Measurements from ENCODE around the gene CSAG1.
"Not testable (repeated sequence)": the region's sequence is repeated elsewhere in the genome, so short reads cannot be mapped to it uniquely, and the experiment has no call there.

Gene CSAG1, protein sequence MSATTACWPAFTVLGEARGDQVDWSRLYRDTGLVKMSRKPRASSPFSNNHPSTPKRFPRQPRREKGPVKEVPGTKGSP

GRCh38 chrX:152733261-152733975, at the start of gene CSAG1, which contains the start of gene MAGEA12:
CSAG1 (minus strand) TSS chrX:152733721; CDS start chrX:152732460, 1,261 bp downstream.
MAGEA12 (plus strand) TSS chrX:152733757; CDS start chrX:152736162, 2,405 bp downstream.
- H3K4me1 Mint-ChIP-seq (ENCODE audit: low read depth): no peaks in the 10 kb centered on the region
- no peak within 1 kb of the TSS for H3K27ac Mint-ChIP-seq
- no peaks in the 10 kb centered on the region for H3K9me3 Mint-ChIP-seq
- H3K4me3 Mint-ChIP-seq: no peak within 1 kb of the TSS
- no peaks in the 10 kb centered on the region for H3K36me3 Mint-ChIP-seq (ENCODE audit: low read depth)
- DNase-seq (ENCODE audit: low spot score): no peak
- H3K27me3 Mint-ChIP-seq (ENCODE audit: low read depth): no peaks in the 10 kb centered on the region

DNA sequence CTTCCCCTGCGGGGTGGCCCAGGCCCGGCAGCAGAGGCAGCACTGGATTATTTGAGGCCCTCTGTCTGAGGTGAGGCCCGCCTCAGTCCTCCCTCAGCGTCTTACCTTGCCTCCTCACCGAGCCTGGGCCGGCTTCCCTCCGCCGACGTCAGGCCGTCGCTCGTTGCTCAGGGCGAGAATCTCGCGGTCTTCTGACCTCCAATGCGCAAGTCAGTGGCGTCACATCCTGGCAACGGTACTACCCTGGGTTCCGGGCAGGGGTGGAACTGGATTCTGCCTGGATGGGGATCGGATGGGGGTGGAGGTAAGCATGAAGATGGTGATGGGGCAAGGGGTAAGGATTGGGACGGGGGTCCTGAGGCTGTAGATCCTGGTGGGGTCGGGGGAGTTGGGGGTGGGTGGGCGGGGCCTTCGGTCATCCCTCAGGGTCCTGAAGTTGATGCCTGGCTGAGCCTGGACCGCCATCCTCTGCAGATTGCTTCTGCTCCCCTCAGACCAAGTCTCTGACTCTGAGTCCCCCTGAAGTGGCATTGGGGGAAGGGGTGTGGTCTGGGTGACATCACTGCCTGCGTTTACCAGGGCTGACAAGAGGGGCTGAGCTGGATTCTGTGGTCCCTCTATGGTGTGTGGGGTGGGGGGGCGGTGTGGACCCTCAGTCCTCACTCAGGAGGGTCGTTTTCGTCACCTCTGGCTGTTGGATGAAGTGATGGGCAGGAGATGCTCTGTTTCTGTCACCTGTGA, 36.2 kb upstream of the CSAG1 start, which contains the start of gene MAGEA6:
Gene MAGEA6, minus strand, starts transcription at position 141 of the 741 bp plus-strand sequence. CDS start 2,039 bp downstream, outside the sequence.
- H3K27me3 Mint-ChIP-seq (ENCODE audit: low read depth); H3K4me1 Mint-ChIP-seq (ENCODE audit: low read depth); H3K36me3 Mint-ChIP-seq (ENCODE audit: low read depth); H3K9me3 Mint-ChIP-seq; H3K4me3 Mint-ChIP-seq; H3K27ac Mint-ChIP-seq; DNase-seq (ENCODE audit: low spot score): not testable (repeated sequence)

GRCh38 chrX:152766562-152766961, 33.0 kb upstream of the CSAG1 start:
- not testable (repeated sequence) for DNase-seq (ENCODE audit: low spot score); H3K27me3 Mint-ChIP-seq (ENCODE audit: low read depth); H3K9me3 Mint-ChIP-seq; H3K4me3 Mint-ChIP-seq; H3K27ac Mint-ChIP-seq; H3K36me3 Mint-ChIP-seq (ENCODE audit: low read depth); H3K4me1 Mint-ChIP-seq (ENCODE audit: low read depth)

GRCh38 chrX:152761582-152761981, 28.1 kb upstream of the CSAG1 start:
- not testable (repeated sequence) for H3K27ac Mint-ChIP-seq; H3K4me1 Mint-ChIP-seq (ENCODE audit: low read depth); H3K36me3 Mint-ChIP-seq (ENCODE audit: low read depth); H3K27me3 Mint-ChIP-seq (ENCODE audit: low read depth); H3K4me3 Mint-ChIP-seq; DNase-seq (ENCODE audit: low spot score); H3K9me3 Mint-ChIP-seq

DNA sequence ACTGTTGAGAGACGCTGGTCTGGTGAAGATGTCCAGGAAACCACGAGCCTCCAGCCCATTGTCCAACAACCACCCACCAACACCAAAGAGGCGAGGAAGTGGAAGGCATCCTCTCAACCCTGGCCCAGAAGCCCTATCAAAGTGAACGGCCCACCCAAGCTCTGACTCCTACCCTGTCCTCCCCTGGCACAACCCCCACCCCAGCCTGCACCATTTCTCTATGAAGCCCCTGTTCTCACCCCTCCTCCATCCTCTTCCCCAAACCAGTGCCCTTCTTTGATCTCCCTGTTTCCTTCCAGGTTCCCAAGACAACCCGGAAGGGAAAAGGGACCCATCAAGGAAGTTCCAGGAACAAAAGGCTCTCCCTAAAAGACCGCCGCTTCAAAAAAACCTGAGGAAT, 26.0 kb upstream of the CSAG1 start:
- H3K9me3 Mint-ChIP-seq; H3K27me3 Mint-ChIP-seq (ENCODE audit: low read depth); H3K4me3 Mint-ChIP-seq; H3K4me1 Mint-ChIP-seq (ENCODE audit: low read depth); H3K36me3 Mint-ChIP-seq (ENCODE audit: low read depth); DNase-seq (ENCODE audit: low spot score); H3K27ac Mint-ChIP-seq: not testable (repeated sequence)

DNA sequence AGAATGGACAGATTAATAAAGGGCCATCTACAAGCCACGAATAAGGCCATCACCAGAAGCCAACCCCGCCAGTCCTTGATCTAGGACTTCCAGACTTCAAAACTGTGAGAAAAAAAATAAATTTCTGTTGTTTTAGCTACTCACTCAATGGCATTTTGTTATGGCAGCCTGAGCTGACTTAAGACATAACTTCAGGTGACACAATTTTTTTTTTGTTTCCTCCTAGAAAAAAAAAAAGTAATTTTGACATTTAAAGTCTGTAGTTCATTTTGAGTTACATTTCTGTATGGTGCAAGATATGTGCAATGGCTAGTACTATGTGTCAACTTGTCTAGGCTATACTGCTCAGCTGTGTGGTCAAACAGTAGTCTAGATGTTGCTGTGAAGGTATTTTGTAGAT, 25.4 kb upstream of the CSAG1 start, which contains the start of gene CSAG3:
Gene CSAG3, plus strand, starts transcription at position 301 of the 400 bp plus-strand sequence.
- not testable (repeated sequence) for H3K9me3 Mint-ChIP-seq; DNase-seq (ENCODE audit: low spot score); H3K27me3 Mint-ChIP-seq (ENCODE audit: low read depth); H3K4me1 Mint-ChIP-seq (ENCODE audit: low read depth); H3K27ac Mint-ChIP-seq; H3K4me3 Mint-ChIP-seq; H3K36me3 Mint-ChIP-seq (ENCODE audit: low read depth)

GRCh38 chrX:152754871-152755270, 21.4 kb upstream of the CSAG1 start:
- H3K27ac Mint-ChIP-seq; H3K36me3 Mint-ChIP-seq (ENCODE audit: low read depth); H3K9me3 Mint-ChIP-seq: not testable (repeated sequence)

GRCh38 chrX:152753686-152754650, 20.4 kb upstream of the CSAG1 start, which contains the start of gene MAGEA2:
MAGEA2 (minus strand) TSS chrX:152753842; CDS start chrX:152751363, 2,479 bp downstream.
- not testable (repeated sequence) for H3K27me3 Mint-ChIP-seq (ENCODE audit: low read depth); H3K4me3 Mint-ChIP-seq; DNase-seq (ENCODE audit: low spot score); H3K36me3 Mint-ChIP-seq (ENCODE audit: low read depth); H3K4me1 Mint-ChIP-seq (ENCODE audit: low read depth); H3K27ac Mint-ChIP-seq; H3K9me3 Mint-ChIP-seq

More at GRCh38 chrX:152754871-152755270, 21.4 kb upstream of the CSAG1 start:
- not testable (repeated sequence) for H3K4me1 Mint-ChIP-seq (ENCODE audit: low read depth); H3K27me3 Mint-ChIP-seq (ENCODE audit: low read depth); H3K4me3 Mint-ChIP-seq; DNase-seq (ENCODE audit: low spot score)

DNA sequence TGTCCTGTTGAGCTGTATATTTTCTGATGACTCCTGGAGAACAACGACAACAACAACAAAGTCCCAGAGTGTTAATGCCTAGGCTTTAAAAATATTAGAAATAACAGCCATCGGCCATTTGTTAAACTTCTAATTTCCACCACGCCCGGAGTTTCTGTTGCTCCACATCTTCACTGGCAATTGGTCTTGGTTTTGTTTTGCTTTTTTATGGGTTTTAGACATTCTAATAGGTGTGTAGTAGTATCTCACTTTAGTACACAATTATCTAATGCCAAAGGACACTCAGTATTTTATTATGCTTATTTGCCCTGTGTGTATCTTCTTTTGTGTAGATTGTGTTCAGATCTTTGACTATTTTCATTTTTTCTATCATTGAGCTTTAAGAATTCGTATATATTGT, 5.0 kb upstream of the CSAG1 start:
- Mint-ChIP-seq H3K36me3 (ENCODE audit: low read depth) (no peaks in the 10 kb centered on the region), H3K4me1 (ENCODE audit: low read depth) (no peaks in the 10 kb centered on the region), H3K4me3 (no peak overlapping the region), H3K9me3 (no peaks in the 10 kb centered on the region), H3K27ac (no peak overlapping the region), H3K27me3 (ENCODE audit: low read depth) (no peaks in the 10 kb centered on the region)
- no peak for DNase-seq (ENCODE audit: low spot score)

- not testable (repeated sequence) for H3K9me3 Mint-ChIP-seq; H3K4me3 Mint-ChIP-seq; H3K4me1 Mint-ChIP-seq (ENCODE audit: low read depth); DNase-seq (ENCODE audit: low spot score); H3K36me3 Mint-ChIP-seq (ENCODE audit: low read depth); H3K27ac Mint-ChIP-seq; H3K27me3 Mint-ChIP-seq (ENCODE audit: low read depth)
Observed at GRCh38 chrX:152736528-152736927, 3.0 kb upstream of the CSAG1 start.

- H3K27me3 Mint-ChIP-seq (ENCODE audit: low read depth): no peaks in the 10 kb centered on the region
- H3K4me1 Mint-ChIP-seq (ENCODE audit: low read depth): no peaks in the 10 kb centered on the region
- H3K27ac Mint-ChIP-seq: no peak overlapping the region
- no peaks in the 10 kb centered on the region for H3K36me3 Mint-ChIP-seq (ENCODE audit: low read depth)
- no peak for DNase-seq (ENCODE audit: low spot score)
- no peaks in the 10 kb centered on the region for H3K9me3 Mint-ChIP-seq
- H3K4me3 Mint-ChIP-seq: no peak overlapping the region
Observed at GRCh38 chrX:152735860-152736511, 2.5 kb upstream of the CSAG1 start.

DNA sequence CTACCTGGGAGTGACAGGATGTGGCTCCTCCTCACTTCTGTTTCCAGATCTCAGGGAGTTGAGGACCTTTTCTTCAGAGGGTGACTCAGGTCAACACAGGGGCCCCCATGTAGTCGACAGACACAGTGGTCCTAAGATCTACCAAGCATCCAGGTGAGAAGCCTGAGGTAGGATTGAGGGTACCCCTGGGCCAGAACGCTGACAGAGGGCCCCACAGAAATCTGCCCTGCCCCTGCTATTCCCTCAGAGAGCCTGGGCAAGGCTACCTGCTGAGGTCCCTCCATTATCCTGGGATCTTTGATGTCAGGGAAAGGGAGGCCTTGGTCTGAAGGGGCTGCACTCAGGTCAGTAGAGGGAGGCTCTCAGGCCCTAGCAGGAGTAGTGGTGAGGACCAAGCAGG, 1.6 kb upstream of the CSAG1 start:
- Mint-ChIP-seq H3K27ac (no peak overlapping the region), H3K4me3 (no peak overlapping the region), H3K27me3 (ENCODE audit: low read depth) (no peaks in the 10 kb centered on the region), H3K36me3 (ENCODE audit: low read depth) (no peaks in the 10 kb centered on the region), H3K4me1 (ENCODE audit: low read depth) (no peaks in the 10 kb centered on the region), H3K9me3 (no peaks in the 10 kb centered on the region)
- DNase-seq (ENCODE audit: low spot score): no peak
